Endothelial cell of umbilical vein (primary cell): ENCODE data around the gene PARD3B. TPM values are rescaled to one million over a fixed set of nuclear protein-coding genes. Genes with fewer than 3 reads are reported as not detected.

Experiments
- BruUV-seq: library from RNA; stranded (reverse); fragments of 400-500 nt; replicated peaks from 2 replicates; lab custom pipeline; 2021; lab: Mats Ljungman, UMichigan
- CTCF ChIA-PET: fragments of 300-600, 350-600 bp; sonication (Branson Sonifier 250); formaldehyde crosslinking; loops from one replicate; lab custom pipeline; 2021; ENCODE audit warnings: antibody characterized with exemption, inconsistent platforms; lab: Charles Lee
- POLR2A ChIA-PET: fragments of 300-600, 350-600 bp; sonication (Branson Sonifier 250); formaldehyde crosslinking; loops from one replicate; lab custom pipeline; 2021; ENCODE audit warnings: antibody characterized with exemption, inconsistent platforms; lab: Charles Lee
- DNase-seq: peaks from one replicate; pipeline ENCODE4 v3.0.0-alpha.2; 2011; ENCODE audit warnings: low read depth, low spot score
- FAIRE-seq: peaks from 2 replicates; lab custom pipeline; 2011; peaks lifted over from hg19 to GRCh38; lab: Jason Lieb, UNC
- H2AFZ ChIP-seq: 2 replicates; pipeline ENCODE4 v1.6.0; 2012; ENCODE audit warnings: low read depth, low read length, control low read depth, inconsistent platforms
- H3K27ac ChIP-seq: 2 replicates; pipeline ENCODE4 v1.5.1; 2011; ENCODE audit warnings: low read depth, mild to moderate bottlenecking, control low read depth, low read length, moderate library complexity; ENCODE audit not compliant: insufficient read depth
- H3K27me3 ChIP-seq, 2 experiments: 2 replicates each; pipeline versions ENCODE4 v1.6.0 to v1.6.1; 2011; ENCODE audit warnings: low read length in 2 of 2, mixed read lengths in 1 of 2; ENCODE audit not compliant: control insufficient read depth in 2 of 2, insufficient read depth in 2 of 2
- H3K36me3 ChIP-seq, 2 experiments: 2 replicates in 1 of 2; 3 replicates in 1 of 2; pipeline ENCODE4 v1.5.1; 2011; ENCODE audit warnings: low read length in 2 of 2, mild to moderate bottlenecking in 1 of 2, moderate library complexity in 1 of 2; ENCODE audit not compliant: control insufficient read depth in 2 of 2, insufficient read depth in 2 of 2; ENCODE audit errors: extremely low read depth in 1 of 2
- H3K4me1 ChIP-seq: 3 replicates; pipeline ENCODE4 v1.5.1; 2011; ENCODE audit warnings: mild to moderate bottlenecking, low read length; ENCODE audit not compliant: control insufficient read depth, insufficient read depth; ENCODE audit errors: extremely low read depth
- H3K4me2 ChIP-seq: 2 replicates; pipeline ENCODE4 v1.6.1; 2011; ENCODE audit warnings: low read length, control low read depth, mixed read lengths; ENCODE audit not compliant: insufficient read depth
- H3K4me3 ChIP-seq, 3 experiments: fragments of 200-600 bp in 1 of 3; sonication (generic), shearing (Covaris generic) in 1 of 3; replicated peaks in 1 of 3; 2 replicates each; pipeline ENCODE4 v1.5.1; 2011 to 2016; ENCODE audit warnings: control low read depth in 3 of 3, low read length in 3 of 3, mild to moderate bottlenecking in 2 of 3, inconsistent platforms in 1 of 3, low read depth in 1 of 3, moderate library complexity in 1 of 3; ENCODE audit not compliant: insufficient read depth in 1 of 3
- H3K79me2 ChIP-seq: 2 replicates; pipeline ENCODE4 v1.6.0; 2012; ENCODE audit warnings: low read length, inconsistent platforms; ENCODE audit not compliant: control insufficient read depth, insufficient read depth
- H3K9ac ChIP-seq: replicated peaks from 2 replicates; pipeline ENCODE3; 2011; ENCODE audit warnings: low read length, control low read depth; ENCODE audit not compliant: insufficient read depth; ENCODE audit errors: extremely low read depth
- H3K9me1 ChIP-seq: replicated peaks from 3 replicates; pipeline ENCODE4 v1.6.0; 2011; ENCODE audit warnings: mild to moderate bottlenecking, low read length; ENCODE audit not compliant: control insufficient read depth, insufficient read depth; ENCODE audit errors: extremely low read depth
- H3K9me3 ChIP-seq: replicated peaks from 2 replicates; pipeline ENCODE4 v1.5.1; 2012; ENCODE audit warnings: low read length, inconsistent platforms; ENCODE audit not compliant: control insufficient read depth, insufficient read depth
- H4K20me1 ChIP-seq: replicated peaks from 2 replicates; pipeline ENCODE3; 2011; ENCODE audit warnings: mild to moderate bottlenecking, low read length; ENCODE audit not compliant: control insufficient read depth, insufficient read depth; ENCODE audit errors: extremely low read depth
- EZH2 ChIP-seq: IDR thresholded peaks from 2 replicates; pipeline ENCODE4 v1.6.1; 2012; ENCODE audit warnings: borderline replicate concordance, low read depth, mild to moderate bottlenecking, moderate library complexity, low read length, inconsistent platforms; ENCODE audit not compliant: severe bottlenecking
- FOS ChIP-seq: IDR thresholded peaks from 2 replicates; pipeline ENCODE4 v1.6.1; 2011; ENCODE audit warnings: mild to moderate bottlenecking, low read length, moderate library complexity, borderline replicate concordance; ENCODE audit not compliant: insufficient read depth
- GATA2 ChIP-seq: IDR thresholded peaks from 2 replicates; pipeline ENCODE4 v1.7.0; 2011; ENCODE audit warnings: low read depth, mild to moderate bottlenecking, moderate library complexity, mixed read lengths, low read length; ENCODE audit not compliant: insufficient read length, insufficient read depth
- JUN ChIP-seq: IDR thresholded peaks from 2 replicates; pipeline ENCODE4 v1.6.1; 2011; ENCODE audit warnings: borderline replicate concordance, low read depth; ENCODE audit not compliant: insufficient read length, insufficient read depth
- MYC ChIP-seq: IDR thresholded peaks from one replicate; pipeline ENCODE4 v1.6.1; 2011; ENCODE audit warnings: mild to moderate bottlenecking, low read depth, low read length
- POLR2A ChIP-seq: IDR thresholded peaks from 2 replicates; pipeline ENCODE4 v1.6.1; 2012; ENCODE audit warnings: low read depth, mild to moderate bottlenecking, control low read depth, low read length
- POLR2AphosphoS5 ChIP-seq: IDR thresholded peaks from 2 replicates; pipeline ENCODE4 v1.6.1; 2012; ENCODE audit warnings: low read depth, mild to moderate bottlenecking, control low read depth, low read length, moderate library complexity; ENCODE audit not compliant: insufficient read depth
- dilution Hi-C: fragments of 300-500 bp; cut with MboI; formaldehyde crosslinking; loops from one replicate; pipeline ENCODE4 v1.15.0; 2019; ENCODE audit warnings: low sequenced_read_pairs; ENCODE audit not compliant: extremely low pct_ligation_motif_present
- intact Hi-C: fragments of 100-400 bp; cut with micrococcal nuclease; formaldehyde crosslinking; loops from one replicate; pipeline ENCODE4 v1.10.0; 2022
- polyA plus RNA-seq, 4 experiments: library from polyadenylated mRNA; depleted of rRNA in 3 of 4; stranded (reverse) in 3 of 4; unstranded in 1 of 4; fragments of >200 nt; gene quantifications; 2 replicates each; pipeline versions ENCODE4 v1.2.1 to v1.2.3, GENCODE V29; 2011 to 2012; ENCODE audit warnings: missing spikeins in 1 of 4
- total RNA-seq: library from RNA; stranded (reverse); gene quantifications from 2 replicates; pipeline ENCODE4 v1.2.3, GENCODE V29; 2021
- TF ChIP-seq, protein P1 (sequence below), 2 donors: IDR thresholded peaks; 1 replicate in 1 of 2; 2 replicates in 1 of 2; pipeline ENCODE4 v1.5.1; 2011; ENCODE audit warnings: low read length in 2 of 2, mild to moderate bottlenecking in 2 of 2, moderate library complexity in 2 of 2, control low read depth in 1 of 2, inconsistent platforms in 1 of 2, low read depth in 1 of 2; ENCODE audit not compliant: insufficient read depth in 1 of 2; ENCODE audit errors: extremely low read depth in 1 of 2
- TF ChIP-seq, protein P2 (sequence below): IDR thresholded peaks from 2 replicates; pipeline ENCODE4 v1.6.1; 2011; ENCODE audit not compliant: insufficient read depth, insufficient read length

Gene PARD3B
- total and polyA plus RNA-seq, 2 donors (not counting 3 experiments of a cell fraction or from before 2014, with no cell fraction given), result 2.2 to 30.9 TPM

DNA sequence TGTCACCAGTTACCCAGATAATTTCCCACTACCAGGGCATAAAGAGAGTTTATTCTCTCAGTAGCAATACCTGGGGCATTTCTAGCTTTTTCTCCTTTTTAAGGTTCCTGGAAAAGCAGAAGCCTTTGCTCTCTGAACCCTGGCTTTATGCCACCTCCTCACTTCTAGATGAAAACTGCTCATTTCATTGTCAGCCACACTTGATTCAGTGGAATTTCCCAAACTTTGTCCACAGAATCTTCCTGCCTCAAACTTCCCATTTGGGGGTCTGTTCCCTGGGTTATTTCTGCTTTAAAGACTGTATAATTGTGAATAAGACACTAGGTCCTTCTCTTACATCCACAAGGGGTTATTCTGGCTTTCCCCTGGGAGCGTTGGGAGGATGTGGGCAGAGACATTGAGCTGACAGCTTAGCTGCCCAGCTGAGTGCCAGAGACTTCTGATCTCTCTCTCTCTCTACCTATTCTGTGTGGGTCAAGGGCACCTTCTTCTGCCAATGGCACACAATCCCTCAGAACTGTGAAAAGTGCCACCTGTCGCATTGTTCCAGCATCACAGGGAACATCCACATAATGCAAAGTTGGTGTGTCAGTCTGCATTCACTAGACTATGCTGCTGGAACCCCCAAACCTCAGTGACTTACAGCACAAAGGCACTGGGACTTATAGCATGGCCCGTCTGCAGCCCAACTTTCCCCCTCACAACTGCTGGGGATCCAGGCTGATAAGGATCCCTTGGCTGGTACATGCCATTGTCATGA is 1117.1 kb downstream of the PARD3B start:
- Histone ChIP-seq H3K4me2 (no peak overlapping the region), H3K27ac (no peak overlapping the region), H3K4me3 (no peak overlapping the region), H4K20me1 (no peaks in the 10 kb centered on the region), H3K4me1 (no peaks in the 10 kb centered on the region), H3K27me3 (peaks cover 5 to 15% of the 10 kb centered on the region in 2 experiments), H3K9ac (no peak overlapping the region), H3K79me2 (no peaks in the 10 kb centered on the region), H3K9me3 (no peaks in the 10 kb centered on the region), H3K9me1 (no peaks in the 10 kb centered on the region), H3K36me3 (no peaks in the 10 kb centered on the region), H2AFZ (no peak overlapping the region)
- dilution Hi-C loops, result no loop called here
- intact Hi-C loops, result no loop called here
- no TSS peak for BruUV-seq
- TF ChIP-seq JUN (no peak), EZH2 (no peak), FOS (no peak), POLR2A (no peak), GATA2 (no peak), POLR2AphosphoS5 (no peak), MYC (no peak)
- TF ChIP-seq, protein P1, sequence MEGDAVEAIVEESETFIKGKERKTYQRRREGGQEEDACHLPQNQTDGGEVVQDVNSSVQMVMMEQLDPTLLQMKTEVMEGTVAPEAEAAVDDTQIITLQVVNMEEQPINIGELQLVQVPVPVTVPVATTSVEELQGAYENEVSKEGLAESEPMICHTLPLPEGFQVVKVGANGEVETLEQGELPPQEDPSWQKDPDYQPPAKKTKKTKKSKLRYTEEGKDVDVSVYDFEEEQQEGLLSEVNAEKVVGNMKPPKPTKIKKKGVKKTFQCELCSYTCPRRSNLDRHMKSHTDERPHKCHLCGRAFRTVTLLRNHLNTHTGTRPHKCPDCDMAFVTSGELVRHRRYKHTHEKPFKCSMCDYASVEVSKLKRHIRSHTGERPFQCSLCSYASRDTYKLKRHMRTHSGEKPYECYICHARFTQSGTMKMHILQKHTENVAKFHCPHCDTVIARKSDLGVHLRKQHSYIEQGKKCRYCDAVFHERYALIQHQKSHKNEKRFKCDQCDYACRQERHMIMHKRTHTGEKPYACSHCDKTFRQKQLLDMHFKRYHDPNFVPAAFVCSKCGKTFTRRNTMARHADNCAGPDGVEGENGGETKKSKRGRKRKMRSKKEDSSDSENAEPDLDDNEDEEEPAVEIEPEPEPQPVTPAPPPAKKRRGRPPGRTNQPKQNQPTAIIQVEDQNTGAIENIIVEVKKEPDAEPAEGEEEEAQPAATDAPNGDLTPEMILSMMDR (IDR thresholded peaks at IDR 0.05; ENCODE audit: extremely low read depth in 1 of 2, insufficient read depth in 1 of 2, low read depth in 1 of 2, low read length in 2 of 2), result no peak
- TF ChIP-seq, protein P2, sequence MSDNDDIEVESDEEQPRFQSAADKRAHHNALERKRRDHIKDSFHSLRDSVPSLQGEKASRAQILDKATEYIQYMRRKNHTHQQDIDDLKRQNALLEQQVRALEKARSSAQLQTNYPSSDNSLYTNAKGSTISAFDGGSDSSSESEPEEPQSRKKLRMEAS, result no peak
- ChIA-PET CTCF (interaction anchor here (2.0 kb wide), 1 partner anchor 9 kb away, joined by 5 read pairs; no protein-coding TSS in a partner anchor), POLR2A (interaction anchor here (0.6 kb wide), 1 partner anchor 11 kb away, joined by 3 read pairs; no protein-coding TSS in a partner anchor)
- DNase-seq (no peak), FAIRE-seq (no peak)
